Astrocyte (in vitro differentiated cells and primary cell): Measurements from ENCODE around the gene ACOT12.

Experiments used
- EZH2 ChIP-seq: IDR thresholded peaks from 2 replicates; pipeline ENCODE4 v1.6.1; 2012; ENCODE audit warnings: mild to moderate bottlenecking, low read length, inconsistent platforms; ENCODE audit not compliant: insufficient read depth
- TF ChIP-seq, protein P1 (sequence below): IDR thresholded peaks from 2 replicates; pipeline ENCODE4 v1.5.1; 2011; ENCODE audit warnings: low read depth, mild to moderate bottlenecking, inconsistent platforms, low read length, moderate library complexity; ENCODE audit not compliant: insufficient read depth

DNA sequence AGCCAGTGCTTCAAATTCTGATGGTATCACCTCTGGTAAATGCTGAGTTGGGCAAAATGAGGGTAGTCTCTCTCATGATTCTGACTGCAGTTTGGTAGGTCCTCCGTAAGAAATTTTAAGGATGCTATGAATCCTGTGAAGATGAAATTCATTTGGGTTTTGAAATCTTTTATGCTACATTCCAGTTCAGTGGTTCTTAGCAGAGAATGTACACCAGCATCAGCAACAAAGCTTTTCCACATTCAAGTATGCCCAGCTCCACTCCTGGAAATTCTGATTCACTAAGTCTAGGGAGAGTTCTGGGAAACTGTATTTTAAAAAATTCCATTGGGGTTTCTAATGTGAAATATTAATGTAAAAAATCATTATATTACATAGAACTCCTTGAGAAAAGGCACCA, 33.6 kb upstream of the ACOT12 start:
- TF ChIP-seq, protein P1, sequence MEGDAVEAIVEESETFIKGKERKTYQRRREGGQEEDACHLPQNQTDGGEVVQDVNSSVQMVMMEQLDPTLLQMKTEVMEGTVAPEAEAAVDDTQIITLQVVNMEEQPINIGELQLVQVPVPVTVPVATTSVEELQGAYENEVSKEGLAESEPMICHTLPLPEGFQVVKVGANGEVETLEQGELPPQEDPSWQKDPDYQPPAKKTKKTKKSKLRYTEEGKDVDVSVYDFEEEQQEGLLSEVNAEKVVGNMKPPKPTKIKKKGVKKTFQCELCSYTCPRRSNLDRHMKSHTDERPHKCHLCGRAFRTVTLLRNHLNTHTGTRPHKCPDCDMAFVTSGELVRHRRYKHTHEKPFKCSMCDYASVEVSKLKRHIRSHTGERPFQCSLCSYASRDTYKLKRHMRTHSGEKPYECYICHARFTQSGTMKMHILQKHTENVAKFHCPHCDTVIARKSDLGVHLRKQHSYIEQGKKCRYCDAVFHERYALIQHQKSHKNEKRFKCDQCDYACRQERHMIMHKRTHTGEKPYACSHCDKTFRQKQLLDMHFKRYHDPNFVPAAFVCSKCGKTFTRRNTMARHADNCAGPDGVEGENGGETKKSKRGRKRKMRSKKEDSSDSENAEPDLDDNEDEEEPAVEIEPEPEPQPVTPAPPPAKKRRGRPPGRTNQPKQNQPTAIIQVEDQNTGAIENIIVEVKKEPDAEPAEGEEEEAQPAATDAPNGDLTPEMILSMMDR: no peak
- no peak for TF ChIP-seq EZH2
